ENCODE measurements around the gene PROSER2. TPM values are rescaled to one million over a fixed set of nuclear protein-coding genes. Genes with fewer than 3 reads are reported as not detected.

Gene PROSER2
- total and polyA plus RNA-seq, 9 of the 15 experiments (the other 6 are each of a cell fraction or from before 2014, with no cell fraction given) = 0.62 to 14.8 (median 2.9) TPM

GRCh38 chr10:11789306-11789705 is 33.9 kb upstream of the PROSER2 start:
- H3K9ac ChIP-seq (ENCODE audit: insufficient read depth in 1 of 2, low read depth in 2 of 2, low read length in 2 of 2) = no peak overlapping the region
- H3K4me3 ChIP-seq = no peak overlapping the region
- no peak overlapping the region for H3K27ac ChIP-seq (ENCODE audit: extremely low read depth, low read depth, low read length)
- in situ Hi-C loops (cut with MboI) = loop anchor here (25.0 kb wide), 1 partner anchor 923 kb away; no protein-coding TSS in a partner anchor
- no peaks in the 10 kb centered on the region for H3K36me3 ChIP-seq (ENCODE audit: control insufficient read depth, insufficient read depth, low read length)
- H2AFZ ChIP-seq (ENCODE audit: low read depth, low read length) = no peak overlapping the region
- no peaks in the 10 kb centered on the region for H3K9me1 ChIP-seq (ENCODE audit: control insufficient read depth, insufficient read depth, low read length)
- no peaks in the 10 kb centered on the region for H3K79me2 ChIP-seq (ENCODE audit: control insufficient read depth, insufficient read depth, low read length)
- ATAC-seq = no peak
- no peak overlapping the region for H3K4me2 ChIP-seq (ENCODE audit: insufficient read depth, low read length)
- intact Hi-C loops (cut with micrococcal nuclease) = no loop called here
- no peaks in the 10 kb centered on the region for H3K9me3 ChIP-seq (replicated peaks; ENCODE audit: control insufficient read depth, insufficient read depth, low read depth, low read length)
- ChIA-PET CTCF (ENCODE audit: low intra/inter-chr PET ratio) (no interaction called here), POLR2A (interaction anchor here (0.7 to 1.2 kb wide), 2 partner anchors 10 to 442 kb away, joined by 3 to 5 read pairs; no protein-coding TSS in a partner anchor)
- no peak for TF ChIP-seq NFIX (CRISPR knock-in tag; IDR thresholded peaks at IDR 0.05; ENCODE audit: low read depth)
- TF ChIP-seq E2F5 (CRISPR knock-in tag; IDR thresholded peaks at IDR 0.05) = no peak
- no peak for TF ChIP-seq SNAPC5 (CRISPR knock-in tag; IDR thresholded peaks at IDR 0.05)
- H3K27me3 ChIP-seq (ENCODE audit: control insufficient read depth in 2 of 2, insufficient read depth in 2 of 2, low read length in 2 of 2) = peaks cover 50 to 51% of the 10 kb centered on the region in 2 experiments
- no peaks in the 10 kb centered on the region for H4K20me1 ChIP-seq (replicated peaks; ENCODE audit: control insufficient read depth, insufficient read depth, low read length)
- FAIRE-seq = no peak
- BruUV-seq (replicated peaks) = no TSS peak
- no peak for DNase-seq (ENCODE audit: extremely low read depth in 1 of 4, low spot score in 3 of 4)
- 0% methylated on average over 2 of the region's 2 CpGs for WGBS (ENCODE audit: insufficient coverage, low coverage, missing lambda C conversion rate)
- H3K4me1 ChIP-seq (replicated peaks in 1 of 2; ENCODE audit: control insufficient read depth in 2 of 2, insufficient read depth in 2 of 2, low read length in 2 of 2) = peaks cover 0 to 8% of the 10 kb centered on the region in 2 experiments; a peak in 2 of 5 replicates

- in situ Hi-C loops (cut with MboI) (loop anchor here (25.0 kb wide), 1 partner anchor 922 kb away; no protein-coding TSS in a partner anchor), intact Hi-C loops (cut with micrococcal nuclease) (no loop called here)
- BruUV-seq (replicated peaks) = no TSS peak
- H2AFZ ChIP-seq (ENCODE audit: low read depth, low read length) = no peak overlapping the region
- H3K4me2 ChIP-seq (ENCODE audit: insufficient read depth, low read length) = no peak overlapping the region
- H3K4me1 ChIP-seq (replicated peaks in 1 of 2; ENCODE audit: control insufficient read depth in 2 of 2, insufficient read depth in 2 of 2, low read length in 2 of 2) = peaks cover 0 to 8% of the 10 kb centered on the region in 2 experiments; a peak in 2 of 5 replicates
- ChIA-PET POLR2A (interaction anchor here (0.7 to 1.2 kb wide), 4 partner anchors 9 to 441 kb away, joined by 3 to 5 read pairs (median 3); no protein-coding TSS in a partner anchor), CTCF (ENCODE audit: low intra/inter-chr PET ratio) (no interaction called here)
- no peaks in the 10 kb centered on the region for H3K9me3 ChIP-seq (replicated peaks; ENCODE audit: control insufficient read depth, insufficient read depth, low read depth, low read length)
- WGBS (ENCODE audit: insufficient coverage, low coverage, missing lambda C conversion rate) = 2% methylated on average over 8 of the region's 8 CpGs
- FAIRE-seq (no peak), ATAC-seq (no peak), DNase-seq (ENCODE audit: extremely low read depth in 1 of 4, low spot score in 3 of 4) (no peak)
- no peaks in the 10 kb centered on the region for H4K20me1 ChIP-seq (replicated peaks; ENCODE audit: control insufficient read depth, insufficient read depth, low read length)
- no peaks in the 10 kb centered on the region for H3K79me2 ChIP-seq (ENCODE audit: control insufficient read depth, insufficient read depth, low read length)
- no peak overlapping the region for H3K4me3 ChIP-seq
- H3K9ac ChIP-seq (ENCODE audit: insufficient read depth in 1 of 2, low read depth in 2 of 2, low read length in 2 of 2) = no peak overlapping the region
- H3K27me3 ChIP-seq (ENCODE audit: control insufficient read depth in 2 of 2, insufficient read depth in 2 of 2, low read length in 2 of 2) = peaks cover 50 to 51% of the 10 kb centered on the region in 2 experiments
- no peak overlapping the region for H3K27ac ChIP-seq (ENCODE audit: extremely low read depth, low read depth, low read length)
- H3K36me3 ChIP-seq (ENCODE audit: control insufficient read depth, insufficient read depth, low read length) = no peaks in the 10 kb centered on the region
- no peaks in the 10 kb centered on the region for H3K9me1 ChIP-seq (ENCODE audit: control insufficient read depth, insufficient read depth, low read length)
- TF ChIP-seq TAF7 (tag; IDR thresholded peaks at IDR 0.05) = no peak
- TF ChIP-seq NR0B1 (IDR thresholded peaks at IDR 0.05; ENCODE audit: partially characterized antibody) = no peak
- TF ChIP-seq KLF1 (tag; IDR thresholded peaks at IDR 0.05) = no peak
- no peak for TF ChIP-seq ZC3H11A (IDR thresholded peaks at IDR 0.05; ENCODE audit: low read depth, low read length)
- TF ChIP-seq NFIC (IDR thresholded peaks at IDR 0.05) = no peak
- TF ChIP-seq OTX1 (CRISPR knock-in tag; IDR thresholded peaks at IDR 0.05) = no peak
- TF ChIP-seq ZNF253 (CRISPR knock-in tag; conservative IDR thresholded peaks at IDR 0.05) = no peak
- TF ChIP-seq ATF6 (CRISPR knock-in tag; IDR thresholded peaks at IDR 0.05) = no peak
- no peak for TF ChIP-seq SRSF1 (IDR thresholded peaks at IDR 0.05; ENCODE audit: low read depth, low read length)
- no peak for TF ChIP-seq PML (IDR thresholded peaks at IDR 0.05; ENCODE audit: low read length)
Observed at GRCh38 chr10:11789956-11790355, 33.2 kb upstream of the PROSER2 start.
